Activated B cell treated with CpG ODN at 0.5 μM for 24 hours (primary cell): ENCODE results near the gene MYLK. TPM values are rescaled to one million over a fixed set of nuclear protein-coding genes. Genes with fewer than 3 reads are reported as not detected.

Source experiments
- ATAC-seq: fragments of 200-7000 bp; cut with Tn5 transposase; one replicate; pipeline ENCODE4 v1.10.0; 2021; ENCODE audit warnings: low read depth, mild to moderate bottlenecking, moderate library complexity
- CTCF ChIA-PET: fragments of 350-600 bp; sonication (Branson Sonifier 250); formaldehyde crosslinking; loops from one replicate; lab custom pipeline; 2021; ENCODE audit warnings: antibody characterized with exemption; lab: Charles Lee
- POLR2A ChIA-PET: fragments of 350-600 bp; sonication (Branson Sonifier 250); formaldehyde crosslinking; loops from one replicate; lab custom pipeline; 2021; ENCODE audit warnings: antibody characterized with exemption; lab: Charles Lee
- DNase-seq: peaks from one replicate; pipeline ENCODE4 v3.0.0; 2022
- H3K27ac Mint-ChIP-seq: one replicate; pipeline ENCODE4 v1.8.0; 2020; ENCODE audit warnings: mixed read lengths
- H3K27me3 Mint-ChIP-seq: one replicate; pipeline ENCODE4 v1.8.0; 2021; ENCODE audit warnings: mixed read lengths
- H3K36me3 Mint-ChIP-seq: one replicate; pipeline ENCODE4 v1.8.0; 2021; ENCODE audit warnings: low read depth, mixed read lengths
- H3K4me1 Mint-ChIP-seq: one replicate; pipeline ENCODE4 v1.8.0; 2021; ENCODE audit warnings: mixed read lengths
- H3K4me3 Mint-ChIP-seq: one replicate; pipeline ENCODE4 v1.8.0; 2020; ENCODE audit warnings: mild to moderate bottlenecking, mixed read lengths
- H3K9me3 Mint-ChIP-seq: one replicate; pipeline ENCODE4 v1.8.0; 2020; ENCODE audit warnings: mixed read lengths
- CTCF ChIP-seq: fragments of 200-600 bp; IDR thresholded peaks from one replicate; pipeline ENCODE4 v1.8.0; 2022; ENCODE audit warnings: antibody characterized with exemption, mild to moderate bottlenecking
- intact Hi-C: fragments of 100-400 bp; cut with micrococcal nuclease; formaldehyde crosslinking; loops from one replicate; pipeline ENCODE4 v1.15.1; 2024
- total RNA-seq: library from RNA; stranded (reverse); gene quantifications from 2 replicates; pipeline ENCODE4 v1.2.3, GENCODE V29; 2022

Gene MYLK
- total RNA-seq, 1 donor from 2014 or later = not detected

- no peaks in the 10 kb centered on the region for H3K9me3 Mint-ChIP-seq
- H3K27ac Mint-ChIP-seq = no peak overlapping the region
- H3K36me3 Mint-ChIP-seq = no peaks in the 10 kb centered on the region
- no peak overlapping the region for H3K4me3 Mint-ChIP-seq
- no peak for ATAC-seq
- peaks cover 2% of the 10 kb centered on the region for H3K27me3 Mint-ChIP-seq
- no peaks in the 10 kb centered on the region for H3K4me1 Mint-ChIP-seq
- DNase-seq = no peak
- TF ChIP-seq CTCF = no peak
- CTCF ChIA-PET = no interaction called here
- POLR2A ChIA-PET = no interaction called here
- intact Hi-C loops = no loop called here
These were observed 68.2 kb downstream of the MYLK start for GRCh38 chr3:123815981-123816380.

- POLR2A ChIA-PET = no interaction called here
- Mint-ChIP-seq H3K27ac (no peak overlapping the region), H3K4me3 (no peak overlapping the region), H3K4me1 (no peaks in the 10 kb centered on the region), H3K27me3 (peaks cover 2% of the 10 kb centered on the region), H3K9me3 (no peaks in the 10 kb centered on the region), H3K36me3 (no peaks in the 10 kb centered on the region)
- TF ChIP-seq CTCF = no peak
- ATAC-seq (no peak), DNase-seq (no peak)
- CTCF ChIA-PET = no interaction called here
- intact Hi-C loops = no loop called here
These were observed 70.3 kb downstream of the MYLK start for GRCh38 chr3:123813876-123814275.

- H3K27me3 Mint-ChIP-seq = no peaks in the 10 kb centered on the region
- intact Hi-C loops = no loop called here
- no peak overlapping the region for H3K27ac Mint-ChIP-seq
- ATAC-seq (no peak), DNase-seq (no peak)
- H3K9me3 Mint-ChIP-seq = no peaks in the 10 kb centered on the region
- no peaks in the 10 kb centered on the region for H3K36me3 Mint-ChIP-seq
- H3K4me3 Mint-ChIP-seq = no peak overlapping the region
- ChIA-PET CTCF (interaction anchor here (0.6 kb wide), 1 partner anchor 130 kb away, joined by 3 read pairs; no protein-coding TSS in a partner anchor), POLR2A (no interaction called here)
- no peaks in the 10 kb centered on the region for H3K4me1 Mint-ChIP-seq
- TF ChIP-seq CTCF = no peak
These were observed 74.5 kb downstream of the MYLK start for GRCh38 chr3:123809597-123809996.

GRCh38 chr3:123808812-123809211 lies 75.3 kb downstream of the MYLK start:
- intact Hi-C loops = no loop called here
- ATAC-seq (no peak), DNase-seq (no peak)
- no peak overlapping the region for H3K27ac Mint-ChIP-seq
- no peak overlapping the region for H3K4me3 Mint-ChIP-seq
- CTCF ChIA-PET = no interaction called here
- no peak for TF ChIP-seq CTCF
- H3K9me3 Mint-ChIP-seq = no peaks in the 10 kb centered on the region
- POLR2A ChIA-PET = no interaction called here
- no peaks in the 10 kb centered on the region for H3K27me3 Mint-ChIP-seq
- H3K36me3 Mint-ChIP-seq = no peaks in the 10 kb centered on the region
- H3K4me1 Mint-ChIP-seq = no peaks in the 10 kb centered on the region

GRCh38 chr3:123807820-123808219 lies 76.3 kb downstream of the MYLK start:
- intact Hi-C loops = no loop called here
- Mint-ChIP-seq H3K4me3 (no peak overlapping the region), H3K9me3 (no peaks in the 10 kb centered on the region), H3K36me3 (no peaks in the 10 kb centered on the region), H3K27me3 (no peaks in the 10 kb centered on the region), H3K4me1 (no peaks in the 10 kb centered on the region), H3K27ac (no peak overlapping the region)
- no peak for DNase-seq
- ChIA-PET CTCF (no interaction called here), POLR2A (no interaction called here)
- TF ChIP-seq CTCF = no peak
- no peak for ATAC-seq
